BE2C (cell line): ENCODE measurements around the gene MRPL52.
"Not testable (repeated sequence)": the region's sequence is repeated elsewhere in the genome, so short reads cannot be mapped to it uniquely, and the experiment has no call there.

ENCODE experiments used
- DNase-seq: peaks from one replicate; pipeline ENCODE4 v3.0.0-alpha.2; 2020
- H3K27me3 ChIP-seq: fragments of 250-450 bp; sonication (Bioruptor Pico); 2 replicates; pipeline ENCODE4 v1.5.1; 2020; ENCODE audit warnings: mild to moderate bottlenecking
- H3K36me3 ChIP-seq: fragments of 250-450 bp; sonication (Bioruptor Pico); 2 replicates; pipeline ENCODE4 v1.5.1; 2020; ENCODE audit warnings: mild to moderate bottlenecking
- H3K4me1 ChIP-seq: fragments of 250-450 bp; sonication (Bioruptor Pico); 2 replicates; pipeline ENCODE4 v1.5.1; 2020
- H3K4me3 ChIP-seq: 2 replicates; pipeline ENCODE4 v1.5.1; 2011; ENCODE audit warnings: low read depth, low read length
- H3K9me3 ChIP-seq: fragments of 250-450 bp; sonication (Bioruptor Pico); 2 replicates; pipeline ENCODE4 v1.5.1; 2020
- TF ChIP-seq, protein P1 (sequence below): IDR thresholded peaks from 2 replicates; pipeline ENCODE4 v1.5.1; 2012; ENCODE audit warnings: mild to moderate bottlenecking, low read depth, low read length

The MRPL52 gene

DNA sequence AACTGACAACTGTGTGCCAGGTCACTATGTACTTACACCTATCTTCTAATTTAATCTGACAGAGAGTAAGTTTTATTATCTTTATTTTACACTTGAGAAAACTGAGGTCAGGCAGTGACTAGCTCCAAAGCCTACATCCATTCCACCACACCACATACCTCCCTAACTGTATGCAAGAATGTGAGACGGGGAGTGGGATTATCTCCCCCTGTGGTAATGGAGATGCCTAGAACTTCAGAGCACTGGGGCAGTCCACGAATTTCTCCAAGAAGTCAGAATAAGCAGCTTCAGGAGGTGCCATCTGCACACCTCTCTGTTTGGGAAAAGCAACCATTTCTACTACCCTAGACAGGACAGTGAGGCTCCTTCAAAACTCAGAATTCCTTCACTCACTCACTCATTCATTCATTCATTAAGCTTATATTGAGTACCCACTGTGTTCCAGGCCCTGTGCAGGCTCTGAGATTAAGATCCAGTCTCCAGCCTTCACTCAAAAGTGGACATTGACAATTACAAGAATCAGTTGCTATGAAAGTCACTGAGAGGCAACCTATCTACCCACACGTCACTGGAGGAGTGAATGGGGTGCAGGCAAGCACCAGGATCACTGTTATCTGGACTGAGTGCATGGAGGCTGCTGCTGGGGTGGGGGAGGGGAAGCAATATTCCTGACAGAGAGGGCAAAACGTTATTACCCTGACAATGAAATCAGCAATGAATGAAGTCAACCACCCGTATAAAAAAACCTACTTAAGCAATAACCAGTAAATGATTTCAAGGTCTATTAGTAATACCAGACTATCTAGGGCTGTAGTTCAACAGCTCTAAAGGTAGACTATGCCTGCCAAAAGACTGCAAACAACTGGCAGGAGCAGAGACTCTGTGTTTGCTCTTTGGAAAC lies 32.4 kb upstream of the MRPL52 start:
- Histone ChIP-seq H3K4me3 (no peak overlapping the region), H3K9me3 (no peaks in the 10 kb centered on the region; the same call in 1 of the 2 replicates), H3K4me1 (no peaks in the 10 kb centered on the region), H3K27me3 (peaks cover 63% of the 10 kb centered on the region), H3K36me3 (no peaks in the 10 kb centered on the region)
- no peak for DNase-seq
- TF ChIP-seq, protein P1, sequence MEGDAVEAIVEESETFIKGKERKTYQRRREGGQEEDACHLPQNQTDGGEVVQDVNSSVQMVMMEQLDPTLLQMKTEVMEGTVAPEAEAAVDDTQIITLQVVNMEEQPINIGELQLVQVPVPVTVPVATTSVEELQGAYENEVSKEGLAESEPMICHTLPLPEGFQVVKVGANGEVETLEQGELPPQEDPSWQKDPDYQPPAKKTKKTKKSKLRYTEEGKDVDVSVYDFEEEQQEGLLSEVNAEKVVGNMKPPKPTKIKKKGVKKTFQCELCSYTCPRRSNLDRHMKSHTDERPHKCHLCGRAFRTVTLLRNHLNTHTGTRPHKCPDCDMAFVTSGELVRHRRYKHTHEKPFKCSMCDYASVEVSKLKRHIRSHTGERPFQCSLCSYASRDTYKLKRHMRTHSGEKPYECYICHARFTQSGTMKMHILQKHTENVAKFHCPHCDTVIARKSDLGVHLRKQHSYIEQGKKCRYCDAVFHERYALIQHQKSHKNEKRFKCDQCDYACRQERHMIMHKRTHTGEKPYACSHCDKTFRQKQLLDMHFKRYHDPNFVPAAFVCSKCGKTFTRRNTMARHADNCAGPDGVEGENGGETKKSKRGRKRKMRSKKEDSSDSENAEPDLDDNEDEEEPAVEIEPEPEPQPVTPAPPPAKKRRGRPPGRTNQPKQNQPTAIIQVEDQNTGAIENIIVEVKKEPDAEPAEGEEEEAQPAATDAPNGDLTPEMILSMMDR = no peak

DNA sequence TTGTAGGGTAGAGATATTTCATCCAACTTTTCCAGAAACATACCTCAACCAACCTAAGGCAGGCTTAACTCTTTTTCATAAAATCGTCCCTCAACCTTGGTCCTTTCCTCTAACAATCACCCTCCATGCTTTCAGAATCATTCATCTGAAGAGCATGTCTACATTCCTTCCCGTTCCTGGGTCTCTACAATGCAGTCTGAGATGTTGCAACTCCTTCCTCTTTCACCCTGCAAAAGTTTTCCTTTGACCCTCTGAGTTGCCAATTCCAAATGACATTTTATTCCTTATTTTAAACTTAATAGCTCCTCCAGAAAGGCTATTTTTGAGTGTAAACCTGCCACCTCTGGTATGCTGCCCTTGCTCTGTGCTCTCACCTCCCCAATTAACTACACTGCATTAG lies 31.2 kb upstream of the MRPL52 start:
- DNase-seq = no peak
- no peak overlapping the region for H3K4me3 ChIP-seq
- H3K4me1 ChIP-seq = no peaks in the 10 kb centered on the region

DNA sequence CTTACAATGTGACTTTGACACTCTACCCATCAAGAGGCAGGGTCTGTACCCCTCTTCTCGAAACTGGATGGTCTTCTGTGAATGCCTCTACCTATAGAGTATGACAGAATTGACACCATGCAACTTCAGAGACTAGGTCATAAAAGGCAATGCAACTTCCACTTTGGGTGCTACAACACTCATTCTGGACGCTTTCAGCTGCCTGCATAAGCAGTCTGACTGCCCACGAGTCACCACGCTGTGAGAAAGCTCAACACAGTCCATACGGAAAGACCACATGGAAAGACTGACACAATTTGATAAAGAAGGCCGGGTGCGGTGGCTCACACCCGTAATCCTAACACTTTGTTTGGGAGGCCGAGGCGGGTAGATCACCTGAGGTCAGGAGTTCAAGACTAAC lies 29.3 kb upstream of the MRPL52 start:
- TF ChIP-seq, protein P1 = no peak
- Histone ChIP-seq H3K4me3 (no peak overlapping the region), H3K27me3 (peaks cover 76% of the 10 kb centered on the region), H3K4me1 (no peaks in the 10 kb centered on the region), H3K9me3 (no peaks in the 10 kb centered on the region), H3K36me3 (no peaks in the 10 kb centered on the region)
- no peak for DNase-seq

More for the DNA sequence above, 31.2 kb upstream of the MRPL52 start:
- no peaks in the 10 kb centered on the region for H3K9me3 ChIP-seq
- peaks cover 73% of the 10 kb centered on the region for H3K27me3 ChIP-seq
- TF ChIP-seq, protein P1 = no peak
- no peaks in the 10 kb centered on the region for H3K36me3 ChIP-seq

DNA sequence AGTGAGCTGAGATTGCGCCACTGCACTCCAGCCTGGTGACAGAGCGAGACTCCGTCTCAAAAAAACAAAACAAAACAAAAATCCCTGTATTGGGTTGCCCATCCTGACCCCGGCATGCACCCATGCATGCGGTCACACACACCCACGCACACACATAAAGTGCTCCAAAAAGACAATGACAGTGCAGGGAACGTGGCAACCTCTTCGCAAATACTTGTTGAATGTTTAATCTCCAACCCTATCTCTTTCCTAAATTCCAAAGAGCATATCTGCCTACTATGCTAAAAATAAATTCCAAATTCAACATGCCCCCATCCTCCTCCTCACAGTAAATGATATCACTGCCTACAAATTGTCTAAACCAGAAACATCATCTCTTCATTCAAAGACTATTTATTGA lies 28.0 kb upstream of the MRPL52 start:
- Histone ChIP-seq H3K4me1 (no peaks in the 10 kb centered on the region), H3K9me3 (no peaks in the 10 kb centered on the region), H3K4me3 (no peak overlapping the region), H3K27me3 (peaks cover 64% of the 10 kb centered on the region), H3K36me3 (no peaks in the 10 kb centered on the region)
- no peak for DNase-seq
- TF ChIP-seq, protein P1 = no peak

DNA sequence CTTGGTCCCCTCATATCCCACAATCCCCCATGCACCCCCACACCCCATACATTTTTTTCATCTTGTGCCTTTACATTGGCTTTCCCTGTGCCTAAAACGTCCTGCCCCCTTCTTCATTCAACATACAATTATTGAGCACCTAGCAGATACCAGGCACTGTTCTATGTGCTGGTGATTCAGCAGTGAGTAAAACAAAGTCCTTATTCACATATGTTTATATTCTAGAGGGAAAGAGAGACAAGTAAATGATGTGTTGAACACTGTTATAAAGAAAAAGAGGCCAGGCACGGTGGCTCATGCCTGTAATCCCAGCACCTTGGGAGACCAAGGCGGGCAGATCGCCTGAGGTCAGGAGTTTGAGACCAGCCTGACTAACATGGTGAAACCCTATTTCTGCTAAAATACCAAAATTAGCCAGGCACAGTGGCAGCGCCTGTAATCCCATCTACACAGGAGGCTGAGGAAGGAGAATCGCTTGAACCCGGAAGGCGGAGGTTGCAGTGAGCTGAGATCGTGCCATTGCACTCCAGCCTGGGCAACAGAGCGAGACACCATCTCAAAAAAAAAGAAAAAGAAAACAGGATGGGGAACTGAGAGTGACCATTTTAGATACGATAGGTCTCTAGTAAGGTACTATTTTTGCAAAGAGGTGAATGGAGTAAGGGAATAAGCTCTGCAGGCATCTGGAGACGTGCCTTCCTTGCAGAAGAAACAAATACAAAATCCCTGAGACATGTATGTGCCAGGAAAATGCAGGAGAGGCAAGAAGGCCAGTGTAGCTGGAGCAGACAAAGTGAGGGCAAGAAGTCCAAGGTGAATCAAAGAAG lies 26.6 kb upstream of the MRPL52 start:
- no peaks in the 10 kb centered on the region for H3K36me3 ChIP-seq
- TF ChIP-seq, protein P1 = no peak
- no peak overlapping the region for H3K4me3 ChIP-seq
- no peaks in the 10 kb centered on the region for H3K4me1 ChIP-seq
- no peaks in the 10 kb centered on the region for H3K9me3 ChIP-seq
- H3K27me3 ChIP-seq = peaks cover 59% of the 10 kb centered on the region
- DNase-seq = no peak

DNA sequence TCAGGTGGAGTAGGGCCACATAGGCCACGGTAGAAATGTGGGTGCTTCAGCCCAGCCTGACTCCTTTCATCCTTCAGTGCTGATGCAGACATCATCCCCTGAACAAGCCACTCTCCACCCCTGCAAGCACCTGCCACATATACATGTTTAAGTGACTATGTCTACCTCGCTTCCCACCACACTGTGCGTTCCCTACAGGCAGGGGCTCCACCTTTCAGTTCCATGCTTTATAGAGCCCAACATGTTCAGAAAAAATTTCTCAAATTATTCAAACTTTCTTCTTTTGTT lies 26.1 kb upstream of the MRPL52 start:
- Histone ChIP-seq H3K4me3 (no peak overlapping the region), H3K27me3 (peaks cover 57% of the 10 kb centered on the region), H3K36me3 (no peaks in the 10 kb centered on the region), H3K9me3 (no peaks in the 10 kb centered on the region), H3K4me1 (no peaks in the 10 kb centered on the region)
- no peak for DNase-seq
- TF ChIP-seq, protein P1 = no peak

DNA sequence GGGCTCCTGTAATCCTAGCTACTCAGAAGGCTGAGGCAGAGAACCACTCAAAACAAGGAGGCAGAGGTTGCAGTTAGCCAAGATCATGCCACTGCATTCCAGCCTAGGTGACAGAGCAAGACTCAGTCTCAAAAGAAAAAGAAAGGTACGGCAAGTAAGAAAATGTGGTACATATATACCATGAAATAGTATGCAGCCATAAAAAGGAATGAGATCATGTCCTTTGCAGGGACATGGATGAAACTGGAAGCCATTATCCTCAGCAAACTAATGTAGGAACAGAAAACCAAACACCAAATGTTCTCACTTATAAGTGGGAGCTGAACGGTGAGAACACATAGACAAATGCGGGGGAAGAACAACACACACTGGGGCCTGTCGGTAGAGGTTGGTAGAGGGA lies 24.5 kb upstream of the MRPL52 start:
- not testable (repeated sequence) for H3K4me1 ChIP-seq

More for the DNA sequence above, 24.5 kb upstream of the MRPL52 start:
- not testable (repeated sequence) for H3K4me3 ChIP-seq, H3K36me3 ChIP-seq, DNase-seq, H3K9me3 ChIP-seq
- peaks cover 46% of the 10 kb centered on the region for H3K27me3 ChIP-seq
